Skeletal muscle satellite cell (primary cell): ENCODE results near the gene ARHGAP42.
A peak's percentile ranks its signal among the peaks of the same experiment; 100 is the strongest.

Experiments
- H3K27me3 ChIP-seq: 2 replicates; pipeline ENCODE4 v1.7.0; 2013; ENCODE audit warnings: low read length; ENCODE audit not compliant: control insufficient read depth, insufficient read depth
- H3K36me3 ChIP-seq: 2 replicates; pipeline ENCODE4 v1.7.0; 2013; ENCODE audit warnings: mild to moderate bottlenecking, control low read depth, low read length; ENCODE audit not compliant: insufficient read depth
- H3K4me1 ChIP-seq: 2 replicates; pipeline ENCODE4 v1.7.0; 2013; ENCODE audit warnings: low read length; ENCODE audit not compliant: control insufficient read depth, insufficient read depth
- H3K4me2 ChIP-seq: 2 replicates; pipeline ENCODE4 v1.7.0; 2013; ENCODE audit warnings: mild to moderate bottlenecking, low read length
- H3K4me3 ChIP-seq: 2 replicates; pipeline ENCODE4 v1.7.0; 2013; ENCODE audit warnings: low read length
- H3K9ac ChIP-seq: 2 replicates; pipeline ENCODE4 v1.7.0; 2013; ENCODE audit warnings: mild to moderate bottlenecking, low read depth, low read length, moderate library complexity
- H3K9me3 ChIP-seq: replicated peaks from 2 replicates; pipeline ENCODE4 v1.7.0; 2013; ENCODE audit warnings: mild to moderate bottlenecking, control low read depth, low read length

ARHGAP42 gene

GRCh38 chr11:100870138-100870537, 183.1 kb downstream of the ARHGAP42 start:
- Histone ChIP-seq H3K27me3 (no peaks in the 10 kb centered on the region), H3K36me3 (no peaks in the 10 kb centered on the region), H3K9me3 (no peaks in the 10 kb centered on the region)

DNA sequence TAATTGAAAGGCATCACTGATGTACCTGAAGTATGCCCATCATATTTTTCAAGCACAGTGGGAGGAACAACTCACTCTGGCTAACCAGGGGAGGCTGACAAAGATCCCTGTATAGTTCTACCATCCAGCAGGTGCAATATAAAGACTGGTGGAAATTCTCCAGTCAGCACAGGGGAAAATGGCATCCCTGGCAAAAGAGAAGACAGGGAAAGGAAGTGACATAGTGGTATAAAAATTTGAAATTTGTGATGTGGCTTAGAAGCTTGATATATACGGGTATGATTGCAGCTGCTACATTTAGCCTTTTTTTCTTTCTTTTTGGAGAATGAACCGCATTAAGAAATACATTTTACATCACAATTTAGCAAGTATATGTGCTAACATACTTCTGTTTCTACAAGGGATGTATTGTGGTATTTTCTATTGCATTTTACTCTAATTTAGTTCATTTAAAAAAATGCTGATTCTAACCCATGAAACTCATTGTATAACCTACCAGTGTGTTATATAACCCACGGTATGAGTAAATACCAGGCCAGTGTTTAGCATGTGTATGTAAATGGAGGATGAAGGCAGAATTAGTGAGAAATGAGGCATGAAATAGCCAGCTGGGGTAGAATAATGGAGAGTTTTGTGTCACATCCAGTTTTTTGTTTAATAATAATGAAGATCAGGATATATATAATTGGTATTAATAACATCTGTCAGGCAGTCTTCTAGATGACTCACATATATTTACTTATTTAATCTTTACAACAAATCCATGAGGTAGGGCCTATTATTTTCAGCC, 186.1 kb downstream of the ARHGAP42 start:
- Histone ChIP-seq H3K9ac (peak overlapping the region; percentile 44), H3K9me3 (no peaks in the 10 kb centered on the region), H3K4me1 (peaks cover 36% of the 10 kb centered on the region), H3K4me3 (no peak overlapping the region), H3K4me2 (peak overlapping the region; percentile 31), H3K36me3 (no peaks in the 10 kb centered on the region), H3K27me3 (no peaks in the 10 kb centered on the region)

More at GRCh38 chr11:100870138-100870537, 183.1 kb downstream of the ARHGAP42 start:
- Histone ChIP-seq H3K4me2 (no peak overlapping the region), H3K9ac (no peak overlapping the region), H3K4me3 (no peak overlapping the region), H3K4me1 (peaks cover 13% of the 10 kb centered on the region)

DNA sequence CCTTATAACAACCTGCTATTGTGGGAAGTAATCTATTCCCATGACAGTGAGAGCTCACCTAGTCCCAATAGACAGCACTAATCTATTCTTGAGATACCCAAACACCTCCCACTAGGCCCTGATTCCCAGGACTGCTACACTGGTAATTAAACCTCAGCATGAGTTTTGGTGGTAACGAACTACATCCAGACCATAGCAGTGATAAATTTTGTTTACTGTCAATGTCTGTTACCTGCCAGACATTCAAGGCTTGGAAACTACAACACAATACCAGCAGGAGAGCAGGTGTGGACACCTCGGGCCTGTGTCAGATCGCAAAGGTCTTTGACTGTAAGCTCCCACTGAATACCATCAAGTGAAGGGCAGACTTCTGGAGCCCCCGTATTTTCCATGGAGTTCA, 187.1 kb downstream of the ARHGAP42 start:
- no peak overlapping the region for H3K4me3 ChIP-seq
- H3K36me3 ChIP-seq = no peaks in the 10 kb centered on the region
- peaks cover 41% of the 10 kb centered on the region for H3K4me1 ChIP-seq
- no peaks in the 10 kb centered on the region for H3K9me3 ChIP-seq
- H3K9ac ChIP-seq = no peak overlapping the region
- no peak overlapping the region for H3K4me2 ChIP-seq
- no peaks in the 10 kb centered on the region for H3K27me3 ChIP-seq

DNA sequence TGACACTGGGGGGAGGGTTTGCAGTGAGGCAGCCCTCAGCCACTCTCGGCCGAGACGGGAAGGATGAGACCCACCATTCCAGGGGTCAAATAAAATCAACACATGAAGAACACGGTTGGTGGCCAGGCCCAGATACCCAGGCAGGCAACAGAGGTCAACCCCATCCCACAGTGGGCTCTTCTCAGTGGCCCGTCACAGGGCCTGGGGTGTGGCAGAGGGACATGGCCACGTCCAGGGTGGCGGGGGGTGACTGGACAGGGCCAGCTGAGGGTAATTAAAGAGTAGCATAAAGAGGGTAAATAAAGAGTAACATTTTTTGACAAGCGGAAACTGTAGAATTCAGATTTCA, 188.4 kb downstream of the ARHGAP42 start:
- H3K27me3 ChIP-seq = no peaks in the 10 kb centered on the region
- no peak overlapping the region for H3K4me3 ChIP-seq
- H3K9ac ChIP-seq = no peak overlapping the region
- no peak overlapping the region for H3K4me2 ChIP-seq
- no peaks in the 10 kb centered on the region for H3K36me3 ChIP-seq
- H3K9me3 ChIP-seq = no peaks in the 10 kb centered on the region
- peaks cover 41% of the 10 kb centered on the region for H3K4me1 ChIP-seq

- Histone ChIP-seq H3K36me3 (no peaks in the 10 kb centered on the region), H3K9me3 (no peaks in the 10 kb centered on the region), H3K9ac (peak overlapping the region; percentile 73)
These were observed 189.9 kb downstream of the ARHGAP42 start for GRCh38 chr11:100876815-100877520.

GRCh38 chr11:100878474-100878873, 191.4 kb downstream of the ARHGAP42 start:
- H3K9ac ChIP-seq = peak overlapping the region; percentile 29
- no peaks in the 10 kb centered on the region for H3K27me3 ChIP-seq
- no peak overlapping the region for H3K4me3 ChIP-seq
- peaks cover 32% of the 10 kb centered on the region for H3K4me1 ChIP-seq
- no peaks in the 10 kb centered on the region for H3K36me3 ChIP-seq
- peak overlapping the region; percentile 44 for H3K4me2 ChIP-seq
- no peaks in the 10 kb centered on the region for H3K9me3 ChIP-seq

More at GRCh38 chr11:100876815-100877520, 189.9 kb downstream of the ARHGAP42 start:
- Histone ChIP-seq H3K4me3 (no peak overlapping the region), H3K4me1 (peaks cover 41% of the 10 kb centered on the region), H3K27me3 (no peaks in the 10 kb centered on the region), H3K4me2 (peak overlapping the region; percentile 57)

- H3K36me3 ChIP-seq = no peaks in the 10 kb centered on the region
- no peak overlapping the region for H3K4me3 ChIP-seq
- peaks cover 8% of the 10 kb centered on the region for H3K4me1 ChIP-seq
- no peak overlapping the region for H3K9ac ChIP-seq
- H3K27me3 ChIP-seq = no peaks in the 10 kb centered on the region
- H3K9me3 ChIP-seq = no peaks in the 10 kb centered on the region
- no peak overlapping the region for H3K4me2 ChIP-seq
These were observed 195.9 kb downstream of the ARHGAP42 start for GRCh38 chr11:100882957-100883356.

DNA sequence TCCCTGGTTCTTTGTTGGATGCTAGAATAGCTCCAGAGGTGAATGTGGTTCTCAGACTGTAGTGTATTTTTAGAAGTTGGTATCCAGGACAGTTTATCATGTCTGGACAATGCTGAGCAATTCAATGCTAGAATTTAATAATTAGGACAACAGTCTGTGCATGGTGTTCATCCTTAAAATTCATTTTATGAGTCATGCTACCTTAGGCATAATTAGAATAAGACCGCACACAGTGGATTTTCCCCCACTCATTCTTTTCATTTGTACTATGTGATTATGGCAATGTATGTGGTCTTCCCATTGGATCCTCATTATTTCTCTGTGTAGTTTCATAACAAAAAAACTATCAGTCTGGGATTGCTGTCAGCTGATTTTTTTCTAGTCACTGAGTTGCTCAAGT, 196.7 kb downstream of the ARHGAP42 start:
- H3K9ac ChIP-seq = no peak overlapping the region
- H3K4me1 ChIP-seq = no peaks in the 10 kb centered on the region
- H3K4me3 ChIP-seq = no peak overlapping the region
- no peaks in the 10 kb centered on the region for H3K36me3 ChIP-seq
- H3K4me2 ChIP-seq = no peak overlapping the region
- no peaks in the 10 kb centered on the region for H3K27me3 ChIP-seq
- H3K9me3 ChIP-seq = no peaks in the 10 kb centered on the region

GRCh38 chr11:100887659-100888058, 200.6 kb downstream of the ARHGAP42 start:
- H3K36me3 ChIP-seq = no peaks in the 10 kb centered on the region
- no peak overlapping the region for H3K4me3 ChIP-seq
- H3K4me2 ChIP-seq = no peak overlapping the region
- H3K27me3 ChIP-seq = no peaks in the 10 kb centered on the region
- no peak overlapping the region for H3K9ac ChIP-seq
- H3K9me3 ChIP-seq = no peaks in the 10 kb centered on the region
- peaks cover 12% of the 10 kb centered on the region for H3K4me1 ChIP-seq

DNA sequence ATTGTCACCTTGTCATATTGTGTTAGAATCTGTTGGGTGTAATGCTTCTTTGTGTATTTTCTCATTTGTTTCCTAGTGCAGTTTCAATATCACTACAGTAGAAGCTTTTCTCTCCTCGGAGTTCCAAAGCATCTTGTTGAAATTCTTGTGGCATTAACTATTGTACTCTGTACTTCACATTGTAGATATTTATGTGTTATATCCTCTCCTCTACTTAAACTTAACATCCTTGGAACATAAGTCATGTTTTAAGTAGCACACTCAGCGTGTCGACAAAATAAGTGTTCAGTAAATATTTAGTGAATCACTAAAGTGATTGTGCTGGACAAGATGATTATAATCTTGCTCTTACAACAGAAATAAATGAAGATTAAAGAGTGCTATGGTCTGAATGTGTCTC, 201.7 kb downstream of the ARHGAP42 start:
- no peak overlapping the region for H3K4me2 ChIP-seq
- H3K4me1 ChIP-seq = peaks cover 17% of the 10 kb centered on the region
- no peaks in the 10 kb centered on the region for H3K9me3 ChIP-seq
- H3K9ac ChIP-seq = no peak overlapping the region
- H3K36me3 ChIP-seq = no peaks in the 10 kb centered on the region
- H3K27me3 ChIP-seq = no peaks in the 10 kb centered on the region
- H3K4me3 ChIP-seq = no peak overlapping the region

- H3K4me3 ChIP-seq = no peak overlapping the region
- H3K4me1 ChIP-seq = peaks cover 17% of the 10 kb centered on the region
- H3K9ac ChIP-seq = no peak overlapping the region
- no peaks in the 10 kb centered on the region for H3K27me3 ChIP-seq
- no peaks in the 10 kb centered on the region for H3K9me3 ChIP-seq
- no peak overlapping the region for H3K4me2 ChIP-seq
- H3K36me3 ChIP-seq = no peaks in the 10 kb centered on the region
These were observed 202.7 kb downstream of the ARHGAP42 start for GRCh38 chr11:100889758-100890157.

- peak overlapping the region; percentile 36 for H3K4me2 ChIP-seq
- H3K36me3 ChIP-seq = no peaks in the 10 kb centered on the region
- H3K4me3 ChIP-seq = no peak overlapping the region
- H3K9ac ChIP-seq = no peak overlapping the region
- H3K4me1 ChIP-seq = peaks cover 17% of the 10 kb centered on the region
- no peaks in the 10 kb centered on the region for H3K9me3 ChIP-seq
- no peaks in the 10 kb centered on the region for H3K27me3 ChIP-seq
These were observed 203.7 kb downstream of the ARHGAP42 start for GRCh38 chr11:100890789-100891188.
